ENCODE data around the gene RCAN2. TPM values are rescaled to one million over a fixed set of nuclear protein-coding genes. Genes with fewer than 3 reads are reported as not detected.

RCAN2 gene
- total and polyA plus RNA-seq, 7 donors = 5.0 to 22.7 (median 9.1) TPM

GRCh38 chr6:46310196-46310595 lies 181.1 kb downstream of the RCAN2 start:
- Histone ChIP-seq H3K36me3 (no peaks in the 10 kb centered on the region), H3K4me3 (no peak overlapping the region), H3K9me3 (no peaks in the 10 kb centered on the region), H3K27ac (no peak overlapping the region), H3K27me3 (no peaks in the 10 kb centered on the region), H3K4me1 (no peaks in the 10 kb centered on the region)
- 86 to 95% methylated on average over 1 of the region's 1 CpG for WGBS, 2 donors
- intact Hi-C loops (cut with DNase I) = no loop called here
- no peak for DNase-seq
- no peak for TF ChIP-seq EP300 (IDR thresholded peaks at IDR 0.05)
- no peak for TF ChIP-seq POLR2AphosphoS5 (IDR thresholded peaks at IDR 0.05)
- TF ChIP-seq CTCF (IDR thresholded peaks at IDR 0.05) = no peak
- TF ChIP-seq POLR2A (IDR thresholded peaks at IDR 0.05) = no peak

GRCh38 chr6:46306431-46306830 lies 184.8 kb downstream of the RCAN2 start:
- H3K27ac ChIP-seq = no peak overlapping the region
- intact Hi-C loops (cut with DNase I) = no loop called here
- no peak for DNase-seq
- no peaks in the 10 kb centered on the region for H3K27me3 ChIP-seq
- no peaks in the 10 kb centered on the region for H3K4me1 ChIP-seq
- H3K36me3 ChIP-seq = no peaks in the 10 kb centered on the region
- WGBS, 2 donors = 75 to 78% methylated on average over 2 of the region's 2 CpGs
- H3K4me3 ChIP-seq = no peak overlapping the region
- TF ChIP-seq EP300 (IDR thresholded peaks at IDR 0.05) (no peak), CTCF (IDR thresholded peaks at IDR 0.05) (no peak), POLR2AphosphoS5 (IDR thresholded peaks at IDR 0.05) (no peak), POLR2A (IDR thresholded peaks at IDR 0.05) (no peak)
- no peaks in the 10 kb centered on the region for H3K9me3 ChIP-seq

GRCh38 chr6:46305833-46306232 lies 185.4 kb downstream of the RCAN2 start:
- DNase-seq = no peak
- Histone ChIP-seq H3K27me3 (no peaks in the 10 kb centered on the region), H3K36me3 (no peaks in the 10 kb centered on the region), H3K4me3 (no peak overlapping the region), H3K27ac (no peak overlapping the region), H3K4me1 (no peaks in the 10 kb centered on the region), H3K9me3 (no peaks in the 10 kb centered on the region)
- TF ChIP-seq POLR2A (IDR thresholded peaks at IDR 0.05) (no peak), EP300 (IDR thresholded peaks at IDR 0.05) (no peak)
- WGBS, 2 donors = 91% methylated on average over 3 of the region's 3 CpGs
- intact Hi-C loops (cut with DNase I) = no loop called here

GRCh38 chr6:46305236-46305635 lies 186.0 kb downstream of the RCAN2 start:
- 82 to 89% methylated on average over 2 of the region's 2 CpGs for WGBS, 2 donors
- DNase-seq = no peak
- Histone ChIP-seq H3K9me3 (no peaks in the 10 kb centered on the region), H3K27ac (no peak overlapping the region), H3K27me3 (no peaks in the 10 kb centered on the region), H3K4me1 (no peaks in the 10 kb centered on the region), H3K36me3 (no peaks in the 10 kb centered on the region), H3K4me3 (no peak overlapping the region)
- no peak for TF ChIP-seq EP300 (IDR thresholded peaks at IDR 0.05)
- no peak for TF ChIP-seq POLR2AphosphoS5 (IDR thresholded peaks at IDR 0.05)
- no peak for TF ChIP-seq POLR2A (IDR thresholded peaks at IDR 0.05)
- TF ChIP-seq CTCF (IDR thresholded peaks at IDR 0.05) = no peak
- intact Hi-C loops (cut with DNase I) = no loop called here

GRCh38 chr6:46302816-46303215 lies 188.4 kb downstream of the RCAN2 start:
- Histone ChIP-seq H3K36me3 (no peaks in the 10 kb centered on the region), H3K4me1 (no peaks in the 10 kb centered on the region), H3K27ac (no peak overlapping the region), H3K9me3 (no peaks in the 10 kb centered on the region), H3K4me3 (no peak overlapping the region), H3K27me3 (no peaks in the 10 kb centered on the region)
- no peak for TF ChIP-seq POLR2AphosphoS5 (IDR thresholded peaks at IDR 0.05)
- TF ChIP-seq CTCF (IDR thresholded peaks at IDR 0.05) = no peak
- TF ChIP-seq EP300 (IDR thresholded peaks at IDR 0.05) = no peak
- TF ChIP-seq POLR2A (IDR thresholded peaks at IDR 0.05) = no peak
- intact Hi-C loops (cut with DNase I) = no loop called here
- WGBS, 2 donors = 93 to 94% methylated on average over 1 of the region's 1 CpG
- DNase-seq = no peak
